Measurements from ENCODE around the gene ATP1A3.
"Not testable (repeated sequence)": the region's sequence is repeated elsewhere in the genome, so short reads cannot be mapped to it uniquely, and the experiment has no call there.

ATP1A3 gene

GRCh38 chr19:42023121-42023942, 29.3 kb upstream of the ATP1A3 start:
- peak overlapping the region in 1 of 2 donors; percentile 58 for H3K27ac Mint-ChIP-seq
- H3K9me3 Mint-ChIP-seq, result no peaks in the 10 kb centered on the region
- no peak overlapping the region for H3K4me3 Mint-ChIP-seq
- peaks cover 13% of the 10 kb centered on the region for H3K4me1 Mint-ChIP-seq
- H3K27me3 Mint-ChIP-seq, result peaks cover 21% of the 10 kb centered on the region
- DNase-seq, result peak in 1 of 2 donors; percentile 24
- peak; percentile 45 for ATAC-seq

- DNase-seq (no peak), ATAC-seq (no peak)
- Mint-ChIP-seq H3K27me3 (peaks cover 21% of the 10 kb centered on the region), H3K9me3 (no peaks in the 10 kb centered on the region), H3K4me1 (peaks cover 13% of the 10 kb centered on the region), H3K4me3 (no peak overlapping the region), H3K27ac (peak overlapping the region in 1 of 2 donors; percentile 58)
Observed at GRCh38 chr19:42022616-42023015, 28.6 kb upstream of the ATP1A3 start.

GRCh38 chr19:42021185-42021584, 27.2 kb upstream of the ATP1A3 start:
- Mint-ChIP-seq H3K4me3 (no peak overlapping the region), H3K9me3 (no peaks in the 10 kb centered on the region), H3K4me1 (peaks cover 13% of the 10 kb centered on the region), H3K27ac (peak overlapping the region in 1 of 2 donors; percentile 1), H3K27me3 (peaks cover 21% of the 10 kb centered on the region)
- ATAC-seq, result no peak
- no peak for DNase-seq

- Mint-ChIP-seq H3K4me3 (no peak overlapping the region), H3K27ac (no peak overlapping the region), H3K27me3 (peaks cover 8% of the 10 kb centered on the region), H3K4me1 (peaks cover 13% of the 10 kb centered on the region), H3K9me3 (no peaks in the 10 kb centered on the region)
- ATAC-seq (no peak), DNase-seq (no peak)
Observed at GRCh38 chr19:42018503-42019193, 24.6 kb upstream of the ATP1A3 start.

- Mint-ChIP-seq H3K27ac (no peak overlapping the region), H3K4me1 (peaks cover 13% of the 10 kb centered on the region), H3K27me3 (peaks cover 8% of the 10 kb centered on the region), H3K4me3 (no peak overlapping the region), H3K9me3 (no peaks in the 10 kb centered on the region)
- no peak for DNase-seq
- no peak for ATAC-seq
Observed at GRCh38 chr19:42017040-42017439, 23.0 kb upstream of the ATP1A3 start.

- not testable (repeated sequence) for ATAC-seq, H3K9me3 Mint-ChIP-seq, DNase-seq, H3K4me3 Mint-ChIP-seq, H3K27me3 Mint-ChIP-seq
- H3K4me1 Mint-ChIP-seq, result peaks cover 12% of the 10 kb centered on the region
- peak overlapping the region in 1 of 2 donors; percentile 61 for H3K27ac Mint-ChIP-seq
Observed at GRCh38 chr19:42012747-42013146, 18.7 kb upstream of the ATP1A3 start.

GRCh38 chr19:42010245-42011126, 16.5 kb upstream of the ATP1A3 start:
- H3K4me1 Mint-ChIP-seq, result peaks cover 12% of the 10 kb centered on the region
- H3K27ac Mint-ChIP-seq, result peak overlapping the region; percentile 98 to 99
- no peak overlapping the region for H3K4me3 Mint-ChIP-seq
- DNase-seq (no peak), ATAC-seq (no peak)
- H3K27me3 Mint-ChIP-seq, result peaks cover 7% of the 10 kb centered on the region
- H3K9me3 Mint-ChIP-seq, result no peaks in the 10 kb centered on the region

GRCh38 chr19:42006569-42006968, 12.5 kb upstream of the ATP1A3 start:
- DNase-seq (no peak), ATAC-seq (no peak)
- Mint-ChIP-seq H3K27ac (no peak overlapping the region), H3K4me3 (no peak overlapping the region), H3K27me3 (peaks cover 28% of the 10 kb centered on the region), H3K9me3 (no peaks in the 10 kb centered on the region), H3K4me1 (peaks cover 12% of the 10 kb centered on the region)

GRCh38 chr19:42005504-42005903, 11.5 kb upstream of the ATP1A3 start:
- H3K27ac Mint-ChIP-seq, result peak overlapping the region in 1 of 2 donors; percentile 27
- peaks cover 38% of the 10 kb centered on the region for H3K27me3 Mint-ChIP-seq
- no peak overlapping the region for H3K4me3 Mint-ChIP-seq
- ATAC-seq (no peak), DNase-seq (no peak)
- H3K4me1 Mint-ChIP-seq, result peaks cover 8% of the 10 kb centered on the region
- no peaks in the 10 kb centered on the region for H3K9me3 Mint-ChIP-seq

- Mint-ChIP-seq H3K27me3 (peaks cover 54% of the 10 kb centered on the region), H3K9me3 (no peaks in the 10 kb centered on the region), H3K27ac (no peak overlapping the region), H3K4me1 (no peaks in the 10 kb centered on the region), H3K4me3 (no peak overlapping the region)
- no peak for DNase-seq
- ATAC-seq, result no peak
Observed at GRCh38 chr19:42003506-42004294, 9.7 kb upstream of the ATP1A3 start.

- DNase-seq (no peak), ATAC-seq (no peak)
- Mint-ChIP-seq H3K9me3 (no peaks in the 10 kb centered on the region), H3K4me3 (no peak overlapping the region), H3K27me3 (peaks cover 83% of the 10 kb centered on the region), H3K27ac (no peak overlapping the region), H3K4me1 (peaks cover 25% of the 10 kb centered on the region)
Observed at GRCh38 chr19:41999878-42000208, 5.8 kb upstream of the ATP1A3 start.

GRCh38 chr19:41999071-41999877, 5.2 kb upstream of the ATP1A3 start:
- H3K4me3 Mint-ChIP-seq, result peak overlapping the region; percentile 6 to 70
- peaks cover 85% of the 10 kb centered on the region for H3K27me3 Mint-ChIP-seq
- no peak overlapping the region for H3K27ac Mint-ChIP-seq
- peaks cover 25% of the 10 kb centered on the region for H3K4me1 Mint-ChIP-seq
- ATAC-seq (no peak), DNase-seq (no peak)
- H3K9me3 Mint-ChIP-seq, result no peaks in the 10 kb centered on the region

GRCh38 chr19:41998246-41999020, 4.4 kb upstream of the ATP1A3 start:
- ATAC-seq (peak; percentile 19), DNase-seq (peak; percentile 59 to 61)

GRCh38 chr19:41997851-41998229, 3.8 kb upstream of the ATP1A3 start:
- DNase-seq (no peak), ATAC-seq (no peak)
- Mint-ChIP-seq H3K9me3 (no peaks in the 10 kb centered on the region), H3K4me1 (peaks cover 31% of the 10 kb centered on the region), H3K27ac (no peak overlapping the region), H3K4me3 (peak overlapping the region; percentile 7 to 60), H3K27me3 (peaks cover 76% of the 10 kb centered on the region)

More at GRCh38 chr19:41998246-41999020, 4.4 kb upstream of the ATP1A3 start:
- Mint-ChIP-seq H3K27ac (no peak overlapping the region), H3K27me3 (peaks cover 76% of the 10 kb centered on the region), H3K4me1 (peaks cover 28% of the 10 kb centered on the region), H3K9me3 (no peaks in the 10 kb centered on the region), H3K4me3 (peak overlapping the region in 1 of 2 donors; percentile 60)
